Hepatic stellate cell (primary cell): ENCODE data around the gene NCKAP5L.
"Not testable (repeated sequence)": the region's sequence is repeated elsewhere in the genome, so short reads cannot be mapped to it uniquely, and the experiment has no call there.

Source experiments
- DNase-seq: peaks from one replicate; pipeline ENCODE4 v3.0.0; 2011; ENCODE audit warnings: low spot score

NCKAP5L gene

GRCh38 chr12:49865782-49866135, 37.5 kb upstream of the NCKAP5L start:
- no peak for DNase-seq

DNA sequence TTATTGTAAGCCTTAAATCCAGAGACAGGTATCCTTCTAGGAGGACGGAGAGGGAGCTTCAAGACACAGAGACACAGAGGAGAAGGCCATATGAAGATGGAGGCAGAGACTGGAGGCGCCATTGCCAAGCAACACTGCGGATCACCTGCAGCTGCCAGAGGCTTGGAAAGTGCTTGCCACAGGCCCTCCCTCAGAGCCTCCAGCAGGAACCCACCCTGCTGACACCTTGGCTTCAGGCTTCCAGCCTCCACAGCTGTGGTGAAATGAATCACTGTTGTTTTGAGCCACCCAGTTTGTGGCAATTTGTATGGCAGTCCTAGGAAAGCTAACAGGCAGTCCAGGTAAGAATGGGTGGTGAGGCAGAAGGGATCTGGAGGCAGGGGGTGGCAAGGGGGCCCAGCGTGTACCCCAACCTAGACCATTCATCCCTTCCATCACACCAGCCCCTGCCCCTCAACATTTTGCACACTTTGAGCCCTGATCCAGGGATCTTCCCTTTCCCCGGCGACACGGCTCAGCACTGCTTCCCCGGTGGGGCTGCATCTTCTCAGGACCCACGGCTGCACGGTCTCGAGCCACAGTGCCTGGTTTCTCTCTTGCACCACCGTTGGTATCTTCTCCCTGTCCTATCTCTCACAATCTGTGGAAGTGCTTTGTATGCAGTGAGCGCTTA, 37.0 kb upstream of the NCKAP5L start:
- DNase-seq: no peak

DNA sequence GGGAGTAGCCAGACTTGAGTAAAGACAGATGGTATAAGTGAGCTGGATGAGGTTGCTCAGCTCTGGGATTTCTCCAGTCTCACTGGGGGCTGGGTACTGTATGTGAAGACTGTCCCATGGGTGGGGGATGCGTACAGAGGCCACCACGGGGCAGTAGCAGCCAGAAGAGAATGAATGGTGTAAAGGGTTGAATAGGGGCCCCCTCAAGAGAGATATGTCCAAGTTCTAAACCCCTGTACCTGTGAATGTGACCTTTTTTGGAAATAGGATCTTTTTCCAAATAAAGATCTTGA, 36.5 kb upstream of the NCKAP5L start:
- no peak for DNase-seq

GRCh38 chr12:49863946-49864797, 36.0 kb upstream of the NCKAP5L start:
- no peak for DNase-seq

DNA sequence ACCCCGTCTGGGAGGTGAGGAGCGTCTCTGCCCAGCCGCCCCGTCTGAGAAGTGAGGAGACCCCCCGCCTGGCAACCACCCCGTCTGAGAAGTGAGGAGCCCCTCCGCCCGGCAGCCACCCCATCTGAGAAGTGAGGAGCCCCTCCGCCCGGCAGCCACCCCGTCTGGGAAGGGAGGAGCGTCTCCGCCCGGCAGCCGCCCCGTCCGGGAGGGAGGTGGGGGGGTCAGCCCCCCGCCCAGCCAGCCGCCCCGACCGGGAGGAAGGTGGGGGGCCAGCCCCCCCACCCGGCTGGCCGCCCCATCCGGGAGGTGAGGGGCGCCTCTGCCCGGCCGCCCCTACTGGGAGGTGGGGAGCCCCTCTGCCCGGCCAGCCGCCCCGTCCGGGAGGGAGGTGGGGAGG, 32.7 kb upstream of the NCKAP5L start:
- DNase-seq: not testable (repeated sequence)

DNA sequence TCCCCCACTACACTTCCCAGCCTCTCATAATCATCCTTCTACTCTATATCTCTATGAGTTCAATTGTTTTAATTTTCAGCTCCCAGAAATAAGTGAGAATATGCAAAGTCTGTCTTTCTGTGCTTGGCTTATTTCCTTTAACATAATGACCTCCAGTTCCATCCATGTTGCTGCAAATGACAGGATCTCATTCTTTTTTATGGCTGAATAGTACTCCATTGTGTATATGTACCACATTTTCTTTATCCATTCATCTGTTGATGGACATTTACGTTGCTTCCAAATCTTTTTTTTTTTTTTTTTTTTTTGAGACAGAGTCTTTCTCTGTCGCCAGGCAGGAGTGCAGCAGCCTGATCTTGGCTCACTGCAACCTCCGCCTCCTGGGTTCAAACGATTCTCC, 27.7 kb upstream of the NCKAP5L start:
- DNase-seq: not testable (repeated sequence)

DNA sequence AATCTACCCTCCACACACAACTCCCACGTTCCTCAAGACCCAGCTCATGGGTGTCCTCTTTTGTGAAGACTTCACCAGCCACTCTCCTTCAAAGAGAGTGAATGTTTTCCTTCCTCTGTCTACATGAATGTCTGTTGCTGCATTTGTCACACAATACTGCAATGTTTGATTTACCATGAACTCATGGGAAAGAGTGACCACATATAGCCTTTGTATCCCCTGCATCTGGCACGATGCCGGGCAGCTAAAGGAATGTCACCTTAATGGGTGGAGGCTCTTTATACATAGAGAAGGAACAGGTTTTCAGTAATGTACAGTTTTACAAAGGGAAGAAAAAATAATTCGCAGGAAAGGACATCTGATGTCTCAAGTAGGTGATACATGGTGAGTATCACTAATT, 26.8 kb upstream of the NCKAP5L start:
- no peak for DNase-seq

DNA sequence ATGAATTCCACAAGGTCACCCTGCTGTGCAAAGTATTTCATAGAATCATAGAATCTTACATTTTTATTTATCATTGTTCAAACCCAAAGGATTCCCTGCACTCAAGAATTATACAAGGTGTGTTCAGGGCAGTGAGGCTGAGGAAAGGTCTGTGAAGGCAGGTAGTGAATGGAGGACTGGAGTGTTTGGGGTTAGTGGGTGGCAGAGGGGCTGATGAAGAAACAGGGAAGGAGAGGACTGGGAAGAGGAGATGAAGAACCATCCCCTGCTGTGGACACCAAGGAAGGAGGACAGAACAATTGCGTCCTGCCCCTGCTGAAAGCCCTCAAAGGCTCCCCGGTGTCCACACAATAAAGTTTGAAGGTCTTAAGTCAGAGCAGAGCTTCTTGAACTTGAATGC, 25.5 kb upstream of the NCKAP5L start:
- DNase-seq: no peak

DNA sequence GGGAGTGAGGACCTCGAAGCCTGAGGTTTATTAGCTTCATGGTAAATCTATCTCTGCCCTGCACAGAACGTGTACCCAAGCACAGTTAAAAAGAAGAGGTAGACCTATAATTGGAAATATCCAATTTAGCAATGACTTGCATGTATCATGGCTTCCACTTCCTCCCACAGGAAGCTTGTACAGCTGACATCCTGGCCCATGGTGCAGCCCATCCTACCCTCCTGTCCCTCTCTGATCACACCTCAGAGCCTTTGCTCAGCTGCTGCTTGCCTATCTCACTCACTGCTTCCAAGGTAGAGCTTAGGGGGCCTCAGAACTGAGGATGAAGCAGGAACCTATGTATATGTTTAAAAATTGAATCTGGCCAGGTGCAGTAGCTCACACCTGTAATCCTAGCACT, 18.9 kb upstream of the NCKAP5L start:
- no peak for DNase-seq

DNA sequence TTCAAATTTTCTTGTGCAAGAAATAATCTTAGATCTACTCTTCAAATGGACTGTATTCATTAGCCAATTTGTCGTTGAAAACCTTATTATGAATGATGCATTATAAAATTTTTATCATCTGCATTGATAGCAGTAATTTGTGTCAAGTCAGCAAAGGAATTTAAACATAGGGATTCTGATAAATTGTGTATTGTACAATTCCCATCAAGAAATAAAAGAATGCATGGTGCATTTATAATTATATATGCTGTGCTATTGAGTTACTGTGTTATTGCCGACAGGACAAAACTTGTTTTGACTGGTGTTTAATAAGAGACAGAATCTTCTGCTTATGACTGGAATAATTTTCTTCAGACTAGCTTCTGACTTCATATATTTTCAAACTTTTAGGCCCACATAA, 17.8 kb upstream of the NCKAP5L start:
- no peak for DNase-seq

- no peak for DNase-seq
Observed at GRCh38 chr12:49843876-49844437, 15.7 kb upstream of the NCKAP5L start.

- DNase-seq: no peak
Observed at GRCh38 chr12:49843411-49843810, 15.2 kb upstream of the NCKAP5L start.

DNA sequence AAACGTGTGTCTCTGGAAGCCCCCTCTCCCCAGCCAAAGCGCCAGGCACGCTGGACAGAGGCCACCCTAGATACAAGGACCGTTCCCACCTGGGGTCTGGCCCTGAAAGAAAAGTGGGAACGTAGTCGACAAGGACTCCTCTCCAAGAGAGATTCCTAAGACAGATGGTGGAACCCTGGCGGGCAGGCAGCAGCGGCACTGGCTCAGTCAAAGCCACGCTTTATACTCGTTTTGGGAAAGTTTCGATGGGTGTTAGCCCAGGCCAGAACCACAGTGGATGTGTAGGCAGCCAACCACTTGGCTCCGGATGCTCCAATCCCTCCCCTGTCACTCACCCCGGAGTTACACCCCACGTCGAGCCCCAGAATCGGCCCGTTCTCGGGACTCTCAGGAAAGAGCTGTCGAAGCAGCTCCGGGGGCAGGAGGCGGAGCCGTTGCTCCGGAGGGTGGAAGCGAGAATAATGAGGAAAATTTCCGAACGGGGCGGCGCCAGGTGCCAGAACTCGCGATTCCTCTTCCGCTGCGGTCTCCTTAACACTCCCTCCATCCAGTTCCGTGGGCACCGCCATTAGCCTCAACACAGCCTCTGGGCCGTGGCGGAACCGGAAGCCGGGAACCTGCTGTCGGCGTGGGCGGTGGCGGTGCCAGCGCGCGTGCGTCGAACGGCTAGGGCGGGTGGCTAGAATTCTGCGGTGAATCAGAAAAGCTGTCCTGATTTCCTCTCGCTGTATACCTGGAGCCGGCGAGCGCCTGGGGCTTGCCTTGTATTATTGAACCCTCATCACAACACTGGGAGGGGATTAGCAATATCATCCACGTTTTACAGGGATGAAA, 14.5 kb upstream of the NCKAP5L start, which contains the start of gene BCDIN3D:
Gene BCDIN3D (minus strand): TSS at position 588 of the 834 bp plus-strand sequence. CDS start 19 bp downstream, at position 569.
- peak; percentile 89 for DNase-seq

DNA sequence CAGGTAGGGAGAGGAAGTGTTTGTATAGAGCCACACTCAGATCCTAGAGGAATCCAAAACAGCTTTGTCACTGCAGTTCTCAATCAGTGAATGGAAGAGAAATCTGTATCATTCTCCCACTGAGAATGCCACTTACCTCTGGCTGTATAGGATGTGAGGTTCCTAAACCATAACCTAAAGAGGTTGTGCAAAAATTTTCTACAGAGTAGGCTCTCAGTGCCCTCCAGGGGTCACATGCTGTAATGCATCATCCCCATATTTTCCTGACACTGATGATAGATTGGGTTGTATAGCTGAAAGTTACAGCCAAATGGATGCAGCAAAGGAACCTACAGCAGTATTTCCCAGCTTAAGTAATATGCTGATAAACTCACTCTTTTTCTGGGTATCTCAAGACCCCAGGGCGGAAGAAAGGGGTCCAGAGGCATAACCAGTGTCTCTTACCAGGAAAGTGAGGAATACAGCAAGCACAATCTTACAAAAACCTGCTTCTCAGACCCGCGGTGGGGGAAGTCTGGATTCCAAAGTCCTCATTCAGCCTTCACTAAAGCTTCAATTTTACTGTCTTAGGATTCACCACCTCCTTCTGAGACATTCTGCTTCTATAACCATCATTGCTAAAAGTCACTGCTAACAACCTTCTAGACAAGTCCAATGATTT, 10.9 kb upstream of the NCKAP5L start:
- peak; percentile 36 for DNase-seq

GRCh38 chr12:49832836-49833421, 4.7 kb upstream of the NCKAP5L start:
- no peak for DNase-seq

DNA sequence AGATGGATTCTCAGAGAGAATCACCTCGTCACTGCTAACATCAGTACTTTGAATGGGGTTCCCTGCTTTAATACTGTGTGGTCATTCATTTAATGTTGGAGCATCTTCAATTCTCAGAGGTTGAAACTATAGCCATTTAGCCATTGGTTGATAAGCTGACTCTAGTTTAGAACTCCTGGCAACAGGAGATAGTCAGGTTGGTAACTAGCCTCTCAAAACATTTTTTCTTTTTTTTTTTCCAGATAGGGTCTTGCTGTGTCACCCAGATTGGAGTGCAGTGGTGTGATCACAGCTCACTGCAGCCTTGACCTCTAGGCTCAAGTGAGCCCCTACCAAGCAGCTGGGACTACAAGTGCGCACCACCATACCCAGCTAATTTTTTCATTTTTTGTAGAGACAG, 3.5 kb upstream of the NCKAP5L start:
- no peak for DNase-seq

DNA sequence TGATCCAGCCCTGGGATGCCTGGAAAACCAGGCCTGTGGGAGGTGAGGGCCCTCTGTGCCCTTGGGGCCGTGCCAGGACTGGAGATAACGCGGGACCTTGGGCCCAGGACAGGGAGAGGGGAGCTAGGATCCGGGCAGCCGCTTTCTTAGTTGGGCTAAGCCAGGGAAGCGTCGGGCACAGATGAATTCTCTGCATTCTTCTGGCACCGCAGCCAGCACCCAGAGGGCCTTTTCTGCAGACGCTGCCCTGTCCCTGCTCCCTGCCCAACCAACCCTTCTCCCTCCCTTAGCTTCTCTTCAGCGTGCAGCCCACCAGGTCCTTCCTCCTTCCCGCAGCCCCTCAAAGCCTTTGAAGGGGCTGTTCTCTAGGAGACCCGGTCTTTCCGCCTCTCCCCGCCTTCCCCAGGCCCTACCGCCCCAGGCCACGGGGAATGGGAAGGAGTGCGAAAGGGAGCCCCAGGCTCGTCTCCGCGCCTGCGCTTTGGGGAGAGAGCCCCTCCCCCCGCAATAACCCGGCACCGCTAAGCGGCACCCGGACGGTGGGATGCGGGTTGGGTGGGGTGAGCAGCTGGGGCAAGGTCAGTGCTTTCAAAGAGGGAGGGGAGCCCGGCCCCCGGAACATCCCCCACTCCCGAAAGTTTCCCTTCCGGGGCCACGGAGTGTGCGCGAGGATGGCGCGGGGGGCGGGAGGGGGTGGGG, 663 bp downstream of the NCKAP5L start:
- peak; percentile 89 for DNase-seq

GRCh38 chr12:49827051-49827400, 1.2 kb downstream of the NCKAP5L start:
- no peak for DNase-seq

DNA sequence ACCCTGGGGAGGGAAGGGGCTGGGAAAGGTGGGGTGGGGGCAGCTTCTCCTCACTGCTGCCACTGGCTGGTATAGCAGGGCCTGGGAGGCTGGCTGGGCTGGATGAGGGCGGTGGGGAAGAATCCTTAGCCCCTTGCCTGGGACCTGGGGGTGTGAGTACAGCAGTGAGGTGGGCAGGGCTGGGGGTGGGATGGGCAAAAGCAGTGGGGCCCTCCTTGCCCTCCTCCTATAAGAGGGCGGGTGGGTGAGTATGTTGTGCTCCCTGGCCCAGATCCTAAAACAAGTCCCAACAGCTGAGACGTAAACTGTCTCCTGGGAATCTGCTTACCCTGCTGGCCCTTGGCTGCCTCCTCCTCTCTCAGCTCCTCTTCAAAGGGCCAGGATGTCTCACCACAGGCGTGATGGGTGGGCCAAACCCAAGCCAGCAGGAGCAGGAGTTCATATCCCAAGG, 2.2 kb downstream of the NCKAP5L start:
- DNase-seq: peak; percentile 33

DNA sequence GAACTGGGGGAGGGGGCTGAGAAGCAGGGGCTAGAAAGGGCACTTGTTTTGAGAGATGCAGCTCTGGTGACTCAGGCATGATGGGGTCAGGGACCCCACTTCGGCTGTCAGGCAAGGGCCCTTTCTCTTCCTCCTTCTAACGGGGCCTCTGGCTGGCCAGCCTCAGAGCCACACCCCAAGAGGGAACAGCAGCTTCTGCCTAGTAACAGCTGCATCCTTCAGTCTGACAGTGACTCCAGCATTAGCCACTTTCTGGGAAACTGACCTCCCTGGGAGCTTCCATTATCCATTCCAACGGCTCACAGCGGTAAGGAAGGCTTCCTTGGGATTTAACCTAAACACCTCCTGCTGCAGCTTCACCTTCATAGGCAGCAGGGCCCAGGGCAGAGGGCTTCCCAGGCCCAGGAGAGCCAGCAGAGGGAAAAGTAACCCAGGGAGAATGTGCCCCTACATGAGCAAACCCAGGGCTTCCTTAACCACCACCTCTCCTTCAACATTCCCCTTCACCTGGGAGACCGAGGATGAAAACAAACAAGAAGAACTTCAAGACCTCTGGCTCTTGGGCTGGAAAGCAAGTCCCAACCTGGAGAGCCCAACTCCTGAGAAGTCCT, 2.7 kb downstream of the NCKAP5L start:
- no peak for DNase-seq

GRCh38 chr12:49824895-49825294, 3.3 kb downstream of the NCKAP5L start:
- DNase-seq: no peak
